Measurements from ENCODE around the gene ARHGAP32.

ARHGAP32 gene

DNA sequence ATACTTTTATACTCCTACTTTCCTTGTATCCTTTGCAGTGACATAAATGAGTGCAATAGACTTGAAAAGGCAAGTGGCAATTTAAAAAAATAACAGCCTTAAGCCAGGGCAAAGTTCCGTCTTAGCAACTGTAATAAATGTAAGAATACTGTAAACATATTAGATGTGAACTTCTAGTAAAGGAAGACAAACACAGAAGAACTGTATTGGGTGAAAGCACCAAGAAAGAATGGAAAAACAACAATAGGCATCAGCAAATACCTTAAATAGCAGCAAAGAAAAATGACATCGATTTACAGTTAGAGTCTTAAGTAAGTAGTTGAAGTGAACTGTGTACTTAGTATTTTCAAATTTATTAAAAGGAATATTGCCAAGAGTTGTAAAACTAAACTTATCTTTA is 174.0 kb downstream of the ARHGAP32 start:
- ATAC-seq = no peak
- TF ChIP-seq PPARA (CRISPR knock-in tag; IDR thresholded peaks at IDR 0.05; ENCODE audit: borderline replicate concordance) = no peak
- TF ChIP-seq ARNTL (CRISPR knock-in tag; IDR thresholded peaks at IDR 0.05; ENCODE audit: borderline replicate concordance, low read depth) = no peak
- TF ChIP-seq, protein P1, sequence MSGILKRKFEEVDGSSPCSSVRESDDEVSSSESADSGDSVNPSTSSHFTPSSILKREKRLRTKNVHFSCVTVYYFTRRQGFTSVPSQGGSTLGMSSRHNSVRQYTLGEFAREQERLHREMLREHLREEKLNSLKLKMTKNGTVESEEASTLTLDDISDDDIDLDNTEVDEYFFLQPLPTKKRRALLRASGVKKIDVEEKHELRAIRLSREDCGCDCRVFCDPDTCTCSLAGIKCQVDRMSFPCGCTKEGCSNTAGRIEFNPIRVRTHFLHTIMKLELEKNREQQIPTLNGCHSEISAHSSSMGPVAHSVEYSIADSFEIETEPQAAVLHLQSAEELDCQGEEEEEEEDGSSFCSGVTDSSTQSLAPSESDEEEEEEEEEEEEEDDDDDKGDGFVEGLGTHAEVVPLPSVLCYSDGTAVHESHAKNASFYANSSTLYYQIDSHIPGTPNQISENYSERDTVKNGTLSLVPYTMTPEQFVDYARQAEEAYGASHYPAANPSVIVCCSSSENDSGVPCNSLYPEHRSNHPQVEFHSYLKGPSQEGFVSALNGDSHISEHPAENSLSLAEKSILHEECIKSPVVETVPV (CRISPR knock-in tag; IDR thresholded peaks at IDR 0.05) = no peak
- TF ChIP-seq GLIS3 (CRISPR knock-in tag; IDR thresholded peaks at IDR 0.05) = no peak
- no peak for TF ChIP-seq ISL1 (CRISPR knock-in tag; IDR thresholded peaks at IDR 0.05)
- no peak for TF ChIP-seq TSHZ2 (CRISPR knock-in tag; IDR thresholded peaks at IDR 0.05)
- TF ChIP-seq PATZ1 (CRISPR knock-in tag; IDR thresholded peaks at IDR 0.05; ENCODE audit: borderline replicate concordance) = no peak
- no peak for TF ChIP-seq ZNF70 (CRISPR knock-in tag; IDR thresholded peaks at IDR 0.05)
- TF ChIP-seq SNAI2 (CRISPR knock-in tag; IDR thresholded peaks at IDR 0.05) = no peak
- no peak for TF ChIP-seq ZFP30 (CRISPR knock-in tag; IDR thresholded peaks at IDR 0.05)
- TF ChIP-seq ESRRG (CRISPR knock-in tag; IDR thresholded peaks at IDR 0.05) = no peak
- no peak for TF ChIP-seq TOX (CRISPR knock-in tag; IDR thresholded peaks at IDR 0.05; ENCODE audit: borderline replicate concordance)
- no peak for TF ChIP-seq TCF4 (CRISPR knock-in tag; IDR thresholded peaks at IDR 0.05; ENCODE audit: borderline replicate concordance)
- TF ChIP-seq OSR1 (CRISPR knock-in tag; IDR thresholded peaks at IDR 0.05) = no peak
- no peak for TF ChIP-seq CSDC2 (CRISPR knock-in tag; IDR thresholded peaks at IDR 0.05)
- TF ChIP-seq ZNF8 (CRISPR knock-in tag; IDR thresholded peaks at IDR 0.05) = no peak

- TF ChIP-seq, protein P2, sequence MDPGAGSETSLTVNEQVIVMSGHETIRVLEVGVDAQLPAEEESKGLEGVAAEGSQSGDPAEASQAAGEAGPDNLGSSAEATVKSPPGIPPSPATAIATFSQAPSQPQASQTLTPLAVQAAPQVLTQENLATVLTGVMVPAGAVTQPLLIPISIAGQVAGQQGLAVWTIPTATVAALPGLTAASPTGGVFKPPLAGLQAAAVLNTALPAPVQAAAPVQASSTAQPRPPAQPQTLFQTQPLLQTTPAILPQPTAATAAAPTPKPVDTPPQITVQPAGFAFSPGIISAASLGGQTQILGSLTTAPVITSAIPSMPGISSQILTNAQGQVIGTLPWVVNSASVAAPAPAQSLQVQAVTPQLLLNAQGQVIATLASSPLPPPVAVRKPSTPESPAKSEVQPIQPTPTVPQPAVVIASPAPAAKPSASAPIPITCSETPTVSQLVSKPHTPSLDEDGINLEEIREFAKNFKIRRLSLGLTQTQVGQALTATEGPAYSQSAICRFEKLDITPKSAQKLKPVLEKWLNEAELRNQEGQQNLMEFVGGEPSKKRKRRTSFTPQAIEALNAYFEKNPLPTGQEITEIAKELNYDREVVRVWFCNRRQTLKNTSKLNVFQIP (CRISPR knock-in tag; IDR thresholded peaks at IDR 0.05; ENCODE audit: borderline replicate concordance, low read depth) = no peak
- TF ChIP-seq ZFP3 (CRISPR knock-in tag; IDR thresholded peaks at IDR 0.05) (no peak), ARNTL (CRISPR knock-in tag; IDR thresholded peaks at IDR 0.05; ENCODE audit: borderline replicate concordance, low read depth) (no peak), ESRRG (CRISPR knock-in tag; IDR thresholded peaks at IDR 0.05) (no peak), PPARA (CRISPR knock-in tag; IDR thresholded peaks at IDR 0.05; ENCODE audit: borderline replicate concordance) (no peak), TCF4 (CRISPR knock-in tag; IDR thresholded peaks at IDR 0.05; ENCODE audit: borderline replicate concordance) (no peak), CSDC2 (CRISPR knock-in tag; IDR thresholded peaks at IDR 0.05) (no peak), ZNF70 (CRISPR knock-in tag; IDR thresholded peaks at IDR 0.05) (no peak), ZC3H10 (CRISPR knock-in tag; IDR thresholded peaks at IDR 0.05) (no peak), GLIS3 (CRISPR knock-in tag; IDR thresholded peaks at IDR 0.05) (no peak), ZFP30 (CRISPR knock-in tag; IDR thresholded peaks at IDR 0.05) (no peak), ZNF8 (CRISPR knock-in tag; IDR thresholded peaks at IDR 0.05) (no peak), TOX (CRISPR knock-in tag; IDR thresholded peaks at IDR 0.05; ENCODE audit: borderline replicate concordance) (no peak), RARB (CRISPR knock-in tag; IDR thresholded peaks at IDR 0.05) (no peak), OSR1 (CRISPR knock-in tag; IDR thresholded peaks at IDR 0.05) (no peak)
- TF ChIP-seq, protein P3, sequence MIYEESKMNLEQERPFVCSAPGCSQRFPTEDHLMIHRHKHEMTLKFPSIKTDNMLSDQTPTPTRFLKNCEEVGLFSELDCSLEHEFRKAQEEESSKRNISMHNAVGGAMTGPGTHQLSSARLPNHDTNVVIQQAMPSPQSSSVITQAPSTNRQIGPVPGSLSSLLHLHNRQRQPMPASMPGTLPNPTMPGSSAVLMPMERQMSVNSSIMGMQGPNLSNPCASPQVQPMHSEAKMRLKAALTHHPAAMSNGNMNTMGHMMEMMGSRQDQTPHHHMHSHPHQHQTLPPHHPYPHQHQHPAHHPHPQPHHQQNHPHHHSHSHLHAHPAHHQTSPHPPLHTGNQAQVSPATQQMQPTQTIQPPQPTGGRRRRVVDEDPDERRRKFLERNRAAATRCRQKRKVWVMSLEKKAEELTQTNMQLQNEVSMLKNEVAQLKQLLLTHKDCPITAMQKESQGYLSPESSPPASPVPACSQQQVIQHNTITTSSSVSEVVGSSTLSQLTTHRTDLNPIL (CRISPR knock-in tag; IDR thresholded peaks at IDR 0.05; ENCODE audit: low read depth) = no peak
- TF ChIP-seq, protein P1 (CRISPR knock-in tag; IDR thresholded peaks at IDR 0.05) = no peak
- ATAC-seq = no peak
Measured at GRCh38 chr11:129013737-129014475, 178.2 kb downstream of the ARHGAP32 start.
